Measurements from ENCODE around the gene EDN2.

Gene EDN2

GRCh38 chr1:41483001-41483850 lies 1.3 kb downstream of the EDN2 start:
- no peak for DNase-seq (ENCODE audit: low read depth in 2 of 2)

GRCh38 chr1:41482001-41482765 lies 2.3 kb downstream of the EDN2 start:
- DNase-seq (ENCODE audit: low read depth in 2 of 2), result no peak

GRCh38 chr1:41481109-41481775 lies 3.2 kb downstream of the EDN2 start:
- DNase-seq (ENCODE audit: low read depth in 2 of 2), result no peak

- DNase-seq (ENCODE audit: low read depth in 2 of 2), result no peak
These were observed 4.0 kb downstream of the EDN2 start for GRCh38 chr1:41480204-41481108.

GRCh38 chr1:41479808-41480160 lies 4.7 kb downstream of the EDN2 start:
- no peak for DNase-seq (ENCODE audit: low read depth in 2 of 2)

GRCh38 chr1:41479000-41479807 lies 5.3 kb downstream of the EDN2 start:
- DNase-seq (ENCODE audit: low read depth in 2 of 2), result no peak

- DNase-seq (ENCODE audit: low read depth in 2 of 2), result no peak
These were observed 6.2 kb downstream of the EDN2 start for GRCh38 chr1:41478118-41478748.

- no peak for DNase-seq (ENCODE audit: low read depth in 2 of 2)
These were observed 7.6 kb downstream of the EDN2 start for GRCh38 chr1:41476807-41477361.

- DNase-seq (ENCODE audit: low read depth in 2 of 2), result no peak
These were observed 8.5 kb downstream of the EDN2 start for GRCh38 chr1:41475859-41476567.

- DNase-seq (ENCODE audit: low read depth in 2 of 2), result no peak
These were observed 9.1 kb downstream of the EDN2 start for GRCh38 chr1:41475346-41475745.

- no peak for DNase-seq (ENCODE audit: low read depth in 2 of 2)
These were observed 9.8 kb downstream of the EDN2 start for GRCh38 chr1:41474490-41475271.

GRCh38 chr1:41473738-41474362 lies 10.6 kb downstream of the EDN2 start:
- no peak for DNase-seq (ENCODE audit: low read depth in 2 of 2)

- DNase-seq (ENCODE audit: low read depth in 2 of 2), result no peak
These were observed 12.8 kb downstream of the EDN2 start for GRCh38 chr1:41471658-41472057.

- DNase-seq (ENCODE audit: low read depth in 2 of 2), result no peak
These were observed 14.8 kb downstream of the EDN2 start for GRCh38 chr1:41469706-41470105.

GRCh38 chr1:41468122-41468762 lies 16.2 kb downstream of the EDN2 start:
- no peak for DNase-seq (ENCODE audit: low read depth in 2 of 2)

GRCh38 chr1:41467673-41468072 lies 16.8 kb downstream of the EDN2 start:
- no peak for DNase-seq (ENCODE audit: low read depth in 2 of 2)

- no peak for DNase-seq (ENCODE audit: low read depth in 2 of 2)
These were observed 18.3 kb downstream of the EDN2 start for GRCh38 chr1:41466146-41466545.

Data from stimulated activated CD8-positive, alpha-beta memory T cell treated with anti-CD3 and anti-CD28 coated beads, Interleukin-7, amount 100 ng/mL, for 4 hours (primary cell).